Cerebellar cortex (tissue), 1 donor: ENCODE measurements around the gene ZNF771.

ENCODE experiments used
- DNase-seq: peaks from one replicate; pipeline ENCODE4 v3.0.0-alpha.2; 2015; ENCODE audit warnings: low spot score

The ZNF771 gene

GRCh38 chr16:30407102-30407803 is at the start of gene ZNF771:
TSS of gene ZNF771 (plus strand) at chr16:30407606. CDS start at chr16:30408054, 448 bp downstream.
- DNase-seq = peak; percentile 91

- DNase-seq = no peak
These were observed 49.5 kb upstream of the ZNF771 start for GRCh38 chr16:30357715-30358576.

GRCh38 chr16:30358577-30358936 is 48.8 kb upstream of the ZNF771 start:
- no peak for DNase-seq

GRCh38 chr16:30358990-30359870 is 48.2 kb upstream of the ZNF771 start:
- DNase-seq = no peak

GRCh38 chr16:30359871-30360170 is 47.6 kb upstream of the ZNF771 start:
- no peak for DNase-seq

- DNase-seq = no peak
These were observed 46.2 kb upstream of the ZNF771 start for GRCh38 chr16:30361180-30361579.

GRCh38 chr16:30365200-30365599 is 42.2 kb upstream of the ZNF771 start:
- DNase-seq = no peak

GRCh38 chr16:30366511-30366910 is 40.9 kb upstream of the ZNF771 start:
- DNase-seq = no peak

- DNase-seq = no peak
These were observed 39.9 kb upstream of the ZNF771 start for GRCh38 chr16:30367349-30368009.

- no peak for DNase-seq
These were observed 39.1 kb upstream of the ZNF771 start for GRCh38 chr16:30368122-30368791.

- no peak for DNase-seq
These were observed 38.7 kb upstream of the ZNF771 start for GRCh38 chr16:30368792-30369090.

- no peak for DNase-seq
These were observed 38.1 kb upstream of the ZNF771 start for GRCh38 chr16:30369091-30369937.

- no peak for DNase-seq
These were observed 37.4 kb upstream of the ZNF771 start for GRCh38 chr16:30369938-30370455.

GRCh38 chr16:30370456-30371247 is 36.8 kb upstream of the ZNF771 start, which contains the start of gene TBC1D10B:
TSS of gene TBC1D10B (minus strand) at chr16:30370494. CDS start at chr16:30370183, 311 bp downstream.
- DNase-seq = peak; percentile 100

GRCh38 chr16:30371248-30371816 is 36.1 kb upstream of the ZNF771 start:
- DNase-seq = no peak

GRCh38 chr16:30372038-30372712 is 35.2 kb upstream of the ZNF771 start:
- DNase-seq = no peak

GRCh38 chr16:30372725-30373124 is 34.7 kb upstream of the ZNF771 start:
- DNase-seq = no peak

- no peak for DNase-seq
These were observed 32.9 kb upstream of the ZNF771 start, which contains the start of gene MYL11 for GRCh38 chr16:30374538-30374937. TSS of gene MYL11 (plus strand) at chr16:30374802. CDS start at chr16:30374858, 56 bp downstream.
